ENCODE data around the gene ZNF385A.
A peak's percentile ranks its signal among the peaks of the same experiment; 100 is the strongest.

Gene ZNF385A

DNA sequence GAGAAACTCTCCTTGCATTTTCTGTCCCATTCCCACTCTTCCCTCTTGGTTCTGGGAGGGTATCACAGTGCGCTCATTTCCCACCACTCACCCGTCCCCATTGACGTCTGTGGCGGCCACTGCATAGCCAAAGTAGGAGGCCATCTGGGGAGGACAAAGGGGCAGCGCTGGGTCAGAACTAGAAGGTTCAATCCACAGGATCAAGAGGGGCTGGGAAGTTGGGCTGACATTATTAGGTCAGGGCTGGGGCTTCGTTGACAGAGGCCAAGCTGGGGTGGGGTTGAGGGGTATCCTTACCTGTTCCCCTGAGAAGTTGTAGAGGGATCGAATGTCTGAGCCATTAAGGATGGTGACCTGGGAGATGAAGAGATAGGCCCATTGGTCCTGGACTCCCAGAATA, 21.0 kb upstream of the ZNF385A start:
- TF ChIP-seq CTCF (IDR thresholded peaks at IDR 0.05; ENCODE audit: borderline replicate concordance, insufficient read depth, low read depth, low read length), result no peak
- no peak overlapping the region for H3K4me3 ChIP-seq (ENCODE audit: low read depth, low read length)

DNA sequence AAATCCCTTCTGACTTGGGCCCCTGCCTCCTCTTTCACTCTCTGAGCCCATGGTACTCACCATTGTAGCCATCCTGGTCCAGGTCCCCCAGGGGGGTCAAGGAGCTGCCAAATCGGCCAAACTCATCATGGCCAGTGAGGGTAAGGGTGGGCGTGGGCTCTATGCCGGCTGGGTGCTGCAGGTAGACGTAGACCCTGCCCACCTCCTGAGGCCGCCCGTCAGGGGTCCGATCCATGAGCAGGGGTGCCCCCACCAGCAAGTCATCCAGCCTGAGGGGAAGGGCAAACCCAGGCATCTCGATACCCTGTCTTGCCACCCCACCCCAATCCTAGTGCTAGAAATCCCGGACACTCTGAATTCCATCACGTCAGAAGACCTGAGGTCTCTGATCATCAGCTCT, 20.6 kb upstream of the ZNF385A start:
- no peak overlapping the region for H3K4me3 ChIP-seq (ENCODE audit: low read depth, low read length)
- no peak for TF ChIP-seq CTCF (IDR thresholded peaks at IDR 0.05; ENCODE audit: borderline replicate concordance, insufficient read depth, low read depth, low read length)

DNA sequence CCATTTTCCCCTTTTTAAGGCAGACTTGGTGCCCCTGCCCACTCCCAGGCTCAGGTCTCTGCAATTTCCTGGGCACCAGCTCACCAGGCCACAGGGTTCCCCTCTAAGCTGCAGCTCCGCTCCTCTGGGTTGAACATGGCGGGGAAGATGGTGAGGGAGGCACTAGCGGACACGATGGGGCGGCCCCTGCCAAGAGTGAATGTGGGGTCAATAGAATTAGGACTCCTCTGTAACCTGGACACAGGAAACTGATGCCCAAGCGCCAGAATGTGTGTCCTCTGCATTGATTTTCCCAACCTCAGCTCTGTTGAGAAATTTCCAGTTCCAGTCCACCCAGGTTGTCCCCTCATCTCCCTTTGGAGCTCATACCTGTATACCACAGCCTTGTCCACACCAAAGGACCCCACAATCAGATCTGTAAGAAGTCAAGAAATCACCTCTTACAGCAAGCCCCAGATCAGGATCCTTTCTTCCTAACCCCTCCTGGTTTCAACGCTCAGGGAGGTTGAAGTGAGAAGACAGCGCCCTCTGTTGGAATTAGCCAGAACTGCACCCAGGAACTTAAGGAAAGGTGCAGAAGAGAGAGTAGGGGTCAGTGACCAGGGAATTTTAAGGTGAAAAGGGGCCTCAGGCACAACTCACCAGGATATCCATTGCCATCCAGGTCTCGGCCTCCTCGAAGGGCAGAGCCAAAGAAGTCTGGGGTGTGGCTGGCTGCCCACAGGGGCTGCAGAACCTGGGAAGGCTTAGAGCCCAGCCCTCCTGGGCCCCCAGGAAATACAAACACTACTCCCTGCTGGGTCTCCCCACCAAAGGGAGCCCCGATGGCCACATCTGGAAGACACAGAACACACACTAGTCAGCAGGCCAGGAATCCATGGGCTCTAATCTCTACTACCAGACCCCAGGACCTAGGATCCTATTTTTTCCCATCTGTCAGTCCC, 19.8 kb upstream of the ZNF385A start:
- H3K4me3 ChIP-seq (ENCODE audit: low read depth, low read length), result no peak overlapping the region
- peak; percentile 90 for TF ChIP-seq CTCF (IDR thresholded peaks at IDR 0.05; ENCODE audit: borderline replicate concordance, insufficient read depth, low read depth, low read length)

GRCh38 chr12:54401119-54401518, 16.6 kb upstream of the ZNF385A start:
- no peak overlapping the region for H3K4me3 ChIP-seq (ENCODE audit: low read depth, low read length)
- no peak for TF ChIP-seq CTCF (IDR thresholded peaks at IDR 0.05; ENCODE audit: borderline replicate concordance, insufficient read depth, low read depth, low read length)

GRCh38 chr12:54398995-54399793, 14.7 kb upstream of the ZNF385A start:
- H3K4me3 ChIP-seq (ENCODE audit: low read depth, low read length), result no peak overlapping the region
- TF ChIP-seq CTCF (IDR thresholded peaks at IDR 0.05; ENCODE audit: borderline replicate concordance, insufficient read depth, low read depth, low read length), result peak; percentile 97

DNA sequence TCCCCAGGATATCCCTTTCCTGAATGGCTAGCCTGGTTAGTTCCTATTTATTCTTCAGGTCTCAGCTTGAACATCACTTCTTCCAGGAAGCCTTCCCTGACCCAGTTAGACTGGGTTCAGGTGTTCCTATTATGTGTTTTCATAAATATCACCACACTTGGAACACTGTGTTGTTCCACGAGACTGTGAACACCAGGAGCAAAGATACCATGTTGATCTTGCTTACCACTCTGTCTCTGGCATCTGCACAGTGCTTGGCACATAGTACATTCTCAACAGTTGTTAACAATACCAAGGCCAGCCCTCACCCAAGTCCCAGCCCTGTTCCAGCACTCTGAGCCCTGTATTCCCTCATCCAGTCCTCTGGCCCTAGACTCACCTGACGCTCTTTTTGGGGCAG, 13.7 kb upstream of the ZNF385A start:
- H3K4me3 ChIP-seq (ENCODE audit: low read depth, low read length), result no peak overlapping the region
- no peak for TF ChIP-seq CTCF (IDR thresholded peaks at IDR 0.05; ENCODE audit: borderline replicate concordance, insufficient read depth, low read depth, low read length)

All from GM12875 (cell line).